Measurements from ENCODE around the gene GPR137B.

GPR137B gene

GRCh38 chr1:236158719-236159118, 16.4 kb downstream of the GPR137B start:
- Histone ChIP-seq H3K4me3 (ENCODE audit: low read depth, low read length) (no peak overlapping the region), H3K36me3 (ENCODE audit: control insufficient read depth in 2 of 2, insufficient read depth in 1 of 2, low read length in 2 of 2) (peaks cover 0 to 6% of the 10 kb centered on the region in 2 experiments; a peak in 1 of 3 replicates), H3K9me3 (ENCODE audit: control insufficient read depth, insufficient read depth, low read depth, low read length) (no peaks in the 10 kb centered on the region), H3K4me1 (ENCODE audit: control insufficient read depth, insufficient read depth, low read length) (no peaks in the 10 kb centered on the region), H3K27ac (ENCODE audit: extremely low read depth, low read depth, low read length) (no peak overlapping the region)
- POLR2A ChIA-PET = interaction anchor here (1.0 kb wide), 1 partner anchor 105 kb away, joined by 3 read pairs; no protein-coding TSS in a partner anchor
- TF ChIP-seq ZNF660 (tag by site-specific recombination; IDR thresholded peaks at IDR 0.05) = no peak
- no peak for TF ChIP-seq ZNF626 (tag by site-specific recombination; IDR thresholded peaks at IDR 0.05)
- no peak for TF ChIP-seq ZNF76 (tag by site-specific recombination; IDR thresholded peaks at IDR 0.05; ENCODE audit: borderline replicate concordance, low read depth)
- CTCF ChIA-PET = interaction anchor here (0.9 to 2.0 kb wide), 4 partner anchors 14 to 377 kb away, joined by 3 to 7 read pairs (median 4); no protein-coding TSS in a partner anchor

- Histone ChIP-seq H3K9me3 (ENCODE audit: control insufficient read depth, insufficient read depth, low read depth, low read length) (no peaks in the 10 kb centered on the region), H3K4me3 (ENCODE audit: low read depth, low read length) (no peak overlapping the region), H3K36me3 (ENCODE audit: control insufficient read depth in 2 of 2, insufficient read depth in 1 of 2, low read length in 2 of 2) (peaks cover 0 to 11% of the 10 kb centered on the region in 2 experiments; a peak in 1 of 3 replicates), H3K4me1 (ENCODE audit: control insufficient read depth, insufficient read depth, low read length) (no peaks in the 10 kb centered on the region), H3K27ac (ENCODE audit: extremely low read depth, low read depth, low read length) (no peak overlapping the region)
- POLR2A ChIA-PET = interaction anchor here (0.5 to 0.6 kb wide), 2 partner anchors 266 to 543 kb away, joined by 3 to 4 read pairs; no protein-coding TSS in a partner anchor
- TF ChIP-seq ZBTB49 (tag by site-specific recombination; IDR thresholded peaks at IDR 0.05; ENCODE audit: low read depth) = no peak
- no peak for TF ChIP-seq ZBTB17 (tag by site-specific recombination; IDR thresholded peaks at IDR 0.05)
- TF ChIP-seq WT1 (tag by site-specific recombination; IDR thresholded peaks at IDR 0.05) = no peak
- TF ChIP-seq PRDM4 (tag by site-specific recombination; IDR thresholded peaks at IDR 0.05) = no peak
- TF ChIP-seq ZNF776 (tag by site-specific recombination; IDR thresholded peaks at IDR 0.05; ENCODE audit: borderline replicate concordance) = no peak
- no peak for TF ChIP-seq ZNF701 (tag by site-specific recombination; IDR thresholded peaks at IDR 0.05)
- TF ChIP-seq ZNF843 (tag by site-specific recombination; IDR thresholded peaks at IDR 0.05) = no peak
- TF ChIP-seq ZNF621 (tag by site-specific recombination; IDR thresholded peaks at IDR 0.05) = no peak
- no peak for TF ChIP-seq ZNF777 (tag by site-specific recombination; IDR thresholded peaks at IDR 0.05; ENCODE audit: borderline replicate concordance)
- no peak for TF ChIP-seq ZNF37A (tag by site-specific recombination; IDR thresholded peaks at IDR 0.05)
- no peak for TF ChIP-seq ZNF629 (tag by site-specific recombination; IDR thresholded peaks at IDR 0.05)
- TF ChIP-seq PRDM10 (tag by site-specific recombination; IDR thresholded peaks at IDR 0.05) = no peak
- TF ChIP-seq ZNF174 (tag by site-specific recombination; IDR thresholded peaks at IDR 0.05) = no peak
- TF ChIP-seq ZNF114 (tag by site-specific recombination; IDR thresholded peaks at IDR 0.05) = no peak
- no peak for TF ChIP-seq ZNF423 (tag by site-specific recombination; IDR thresholded peaks at IDR 0.05)
- TF ChIP-seq ZNF544 (tag by site-specific recombination; IDR thresholded peaks at IDR 0.05) = no peak
- TF ChIP-seq ZNF513 (tag by site-specific recombination; IDR thresholded peaks at IDR 0.05) = no peak
- TF ChIP-seq ZNF292 (tag by site-specific recombination; IDR thresholded peaks at IDR 0.05; ENCODE audit: borderline replicate concordance, low read depth) = no peak
- no peak for TF ChIP-seq ZNF169 (tag by site-specific recombination; IDR thresholded peaks at IDR 0.05)
- TF ChIP-seq ZNF366 (tag by site-specific recombination; conservative IDR thresholded peaks at IDR 0.05) = no peak
- CTCF ChIA-PET = interaction anchor here (0.6 to 1.1 kb wide), 2 partner anchors 16 to 17 kb away, joined by 3 to 4 read pairs; no protein-coding TSS in a partner anchor
Measured at GRCh38 chr1:236159704-236160539, 17.6 kb downstream of the GPR137B start.
